IPS DF 6.9 (cell line): ENCODE measurements around the gene CSDE1.

Experiments used
- DNase-seq: peaks from one replicate; pipeline ENCODE4 v3.0.0-alpha.2; 2013; ENCODE audit warnings: low read depth, low spot score
- H3K27ac ChIP-seq: one replicate; pipeline ENCODE4 v1.5.1; 2013; ENCODE audit warnings: low read length, control low read depth
- H3K27me3 ChIP-seq: 2 replicates; pipeline ENCODE4 v1.6.1; 2013; ENCODE audit warnings: mild to moderate bottlenecking, low read length; ENCODE audit not compliant: control insufficient read depth, insufficient read depth
- H3K36me3 ChIP-seq: 2 replicates; pipeline ENCODE4 v1.6.1; 2013; ENCODE audit warnings: low read length; ENCODE audit not compliant: control insufficient read depth, insufficient read depth
- H3K4me1 ChIP-seq: 2 replicates; pipeline ENCODE4 v1.6.1; 2013; ENCODE audit warnings: low read length; ENCODE audit not compliant: control insufficient read depth, insufficient read depth
- H3K4me3 ChIP-seq: 2 replicates; pipeline ENCODE4 v1.5.1; 2013; ENCODE audit warnings: mild to moderate bottlenecking, low read length
- H3K9me3 ChIP-seq: 2 replicates; pipeline ENCODE4 v1.6.1; 2013; ENCODE audit warnings: low read length, inconsistent platforms; ENCODE audit not compliant: control insufficient read depth, insufficient read depth
- WGBS: extraction: QIAGEN DNeasy Blood & Tissue Kit; methylation state at CpG from one replicate; pipeline ENCODE4 v1.1.7; 2013; ENCODE audit warnings: mixed read lengths, missing lambda C conversion rate; ENCODE audit not compliant: insufficient read length, insufficient coverage; 5-methylcytosine and 5-hydroxymethylcytosine counted together

CSDE1 gene

DNA sequence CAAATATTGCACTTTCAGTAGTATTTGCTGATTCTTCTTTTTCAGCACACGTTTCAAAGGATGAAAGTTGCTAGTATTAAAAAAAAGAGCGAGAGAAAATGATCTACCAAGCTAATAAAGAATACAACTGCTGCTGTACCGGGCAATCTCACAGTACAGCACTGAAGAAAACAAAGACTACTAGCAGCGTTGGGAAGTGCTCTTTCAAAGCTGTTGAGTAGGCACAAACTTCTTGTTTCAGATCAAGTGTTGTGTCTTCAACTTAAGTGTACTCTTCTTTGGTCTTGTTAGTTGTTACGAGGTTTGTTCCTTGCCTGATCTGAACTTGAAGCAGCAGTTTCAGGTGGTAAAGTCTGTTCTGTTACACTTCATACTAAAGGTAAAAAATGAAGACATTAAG lies 7.9 kb downstream of the CSDE1 start:
- H3K27me3 ChIP-seq, result no peaks in the 10 kb centered on the region
- no peak overlapping the region for H3K4me3 ChIP-seq
- H3K4me1 ChIP-seq, result no peaks in the 10 kb centered on the region
- WGBS, result no CpG with 5 or more reads among the region's 5 CpGs
- no peaks in the 10 kb centered on the region; the same call in 1 of the 2 replicates for H3K36me3 ChIP-seq
- no peak for DNase-seq
- H3K27ac ChIP-seq, result no peak overlapping the region
- no peaks in the 10 kb centered on the region for H3K9me3 ChIP-seq

DNA sequence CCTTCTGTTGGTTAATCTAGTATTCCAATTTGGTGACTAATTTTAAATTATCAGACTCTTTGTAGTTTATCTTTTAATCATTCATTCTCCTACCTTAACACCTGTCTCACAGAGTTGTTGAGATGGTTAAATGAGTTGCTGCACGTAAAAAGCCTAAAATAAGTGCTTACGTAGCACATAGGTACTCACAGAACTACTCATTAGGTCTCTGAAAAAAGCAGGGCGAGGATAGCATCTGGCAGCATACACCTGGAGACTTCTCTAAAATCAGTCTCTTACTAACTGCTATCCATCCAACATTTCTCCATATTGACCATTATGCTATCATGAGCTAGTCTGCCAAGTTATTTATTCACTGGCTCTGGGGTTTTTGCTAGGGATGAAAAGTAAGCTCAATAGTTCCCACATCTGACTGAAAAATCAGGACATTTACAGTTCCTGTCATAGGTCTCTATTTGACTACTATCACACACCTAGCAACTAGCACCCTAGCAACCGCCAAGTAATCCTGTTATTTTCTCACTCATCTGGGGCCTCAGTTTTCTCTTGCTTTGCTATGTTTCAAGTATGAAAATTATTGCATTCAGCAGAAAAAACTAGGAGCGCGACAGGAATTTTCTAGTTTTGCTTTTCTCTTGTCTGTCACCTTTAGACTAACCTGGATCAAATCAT lies 11.2 kb downstream of the CSDE1 start:
- WGBS, result no CpG with 5 or more reads among the region's 6 CpGs
- no peaks in the 10 kb centered on the region for H3K27me3 ChIP-seq
- DNase-seq, result no peak
- H3K27ac ChIP-seq, result no peak overlapping the region
- no peaks in the 10 kb centered on the region for H3K9me3 ChIP-seq
- H3K4me1 ChIP-seq, result no peaks in the 10 kb centered on the region
- H3K4me3 ChIP-seq, result no peak overlapping the region
- no peaks in the 10 kb centered on the region; the same call in 1 of the 2 replicates for H3K36me3 ChIP-seq

DNA sequence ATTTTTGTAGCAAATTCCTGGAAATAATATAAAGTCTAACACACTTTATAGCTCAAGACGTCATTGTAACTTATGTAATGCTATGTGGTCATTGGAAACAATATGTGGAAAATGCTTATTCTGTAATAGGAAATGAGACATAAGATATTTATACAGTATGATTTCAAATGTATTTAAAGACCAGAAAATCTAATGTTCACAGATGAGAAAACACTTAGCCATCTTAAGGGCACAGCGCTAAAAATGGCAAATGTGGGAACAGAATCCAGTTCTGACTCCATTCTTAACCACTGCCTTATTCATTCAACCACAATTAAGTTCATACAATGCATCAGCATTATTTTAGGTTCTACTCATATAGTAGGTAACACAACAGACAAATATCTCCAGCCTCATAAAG lies 12.5 kb downstream of the CSDE1 start:
- Histone ChIP-seq H3K9me3 (no peaks in the 10 kb centered on the region), H3K4me3 (no peak overlapping the region), H3K27me3 (no peaks in the 10 kb centered on the region), H3K4me1 (no peaks in the 10 kb centered on the region), H3K36me3 (no peaks in the 10 kb centered on the region; the same call in 1 of the 2 replicates), H3K27ac (no peak overlapping the region)
- DNase-seq, result no peak
- no CpG with 5 or more reads among the region's 2 CpGs for WGBS

DNA sequence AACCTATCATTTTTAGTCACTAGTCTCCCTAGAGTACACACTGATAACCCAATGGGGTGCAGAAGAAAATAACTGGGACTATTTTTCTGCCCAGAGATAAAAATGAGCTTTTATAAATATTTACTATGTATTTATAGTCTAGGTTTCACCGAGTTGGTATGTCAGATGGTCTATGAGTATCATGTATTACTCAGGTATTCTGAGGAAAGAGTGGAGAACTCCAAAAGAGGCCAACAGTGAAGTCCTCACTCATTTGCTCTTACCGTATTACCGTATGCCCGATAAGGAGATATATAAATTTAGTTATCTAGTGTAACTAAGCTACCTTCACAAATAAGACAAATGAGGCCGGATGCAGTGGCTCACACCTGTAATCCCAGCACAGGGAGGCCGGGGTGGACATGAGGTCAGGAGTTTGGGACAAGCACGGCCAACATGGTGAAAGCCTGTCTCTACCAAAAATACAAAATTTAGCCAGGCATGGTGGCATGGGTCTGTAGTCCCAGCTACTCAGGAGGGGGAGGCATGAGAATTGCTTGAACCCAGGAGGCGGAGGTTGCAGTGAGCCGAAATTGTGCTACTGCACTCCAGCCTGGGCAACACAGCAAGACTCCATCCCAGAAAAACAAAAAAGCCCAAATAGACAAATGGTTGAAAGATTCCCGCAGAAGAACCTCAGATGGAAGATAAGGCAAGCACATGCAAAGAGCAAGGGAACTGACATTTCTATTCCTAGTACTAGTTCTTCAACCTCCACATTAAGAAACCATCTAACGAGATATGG lies 15.6 kb downstream of the CSDE1 start:
- Histone ChIP-seq H3K27me3 (no peaks in the 10 kb centered on the region), H3K9me3 (no peaks in the 10 kb centered on the region), H3K4me1 (no peaks in the 10 kb centered on the region), H3K4me3 (no peak overlapping the region), H3K36me3 (peaks cover 6% of the 10 kb centered on the region; the same call in 1 of the 2 replicates), H3K27ac (no peak overlapping the region)
- no peak for DNase-seq
- no CpG with 5 or more reads among the region's 11 CpGs for WGBS

DNA sequence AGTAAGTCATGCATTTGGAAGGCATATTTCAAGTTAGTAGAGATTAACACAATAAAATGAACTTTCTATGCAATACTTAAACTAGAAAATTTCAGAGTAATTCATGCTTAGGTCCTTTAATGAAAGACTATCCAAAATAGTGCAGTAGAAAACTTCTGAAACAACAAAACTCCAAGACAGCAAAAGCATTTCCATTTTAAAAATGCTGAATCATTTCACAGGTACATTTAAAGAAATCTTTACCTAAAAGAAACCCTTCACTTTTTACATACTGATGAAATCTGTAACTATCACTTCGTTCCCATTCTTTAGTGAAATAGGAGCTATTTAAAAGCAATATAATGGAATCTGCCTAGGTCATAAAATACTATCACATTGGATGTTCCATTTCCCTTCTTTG lies 17.5 kb downstream of the CSDE1 start:
- H3K27ac ChIP-seq, result no peak overlapping the region
- DNase-seq, result no peak
- no peak overlapping the region for H3K4me3 ChIP-seq
- no peaks in the 10 kb centered on the region for H3K27me3 ChIP-seq
- no peaks in the 10 kb centered on the region for H3K4me1 ChIP-seq
- H3K9me3 ChIP-seq, result no peaks in the 10 kb centered on the region
- WGBS, result no CpG with 5 or more reads among the region's 1 CpG
- H3K36me3 ChIP-seq, result peaks cover 11% of the 10 kb centered on the region; the same call in 1 of the 2 replicates

DNA sequence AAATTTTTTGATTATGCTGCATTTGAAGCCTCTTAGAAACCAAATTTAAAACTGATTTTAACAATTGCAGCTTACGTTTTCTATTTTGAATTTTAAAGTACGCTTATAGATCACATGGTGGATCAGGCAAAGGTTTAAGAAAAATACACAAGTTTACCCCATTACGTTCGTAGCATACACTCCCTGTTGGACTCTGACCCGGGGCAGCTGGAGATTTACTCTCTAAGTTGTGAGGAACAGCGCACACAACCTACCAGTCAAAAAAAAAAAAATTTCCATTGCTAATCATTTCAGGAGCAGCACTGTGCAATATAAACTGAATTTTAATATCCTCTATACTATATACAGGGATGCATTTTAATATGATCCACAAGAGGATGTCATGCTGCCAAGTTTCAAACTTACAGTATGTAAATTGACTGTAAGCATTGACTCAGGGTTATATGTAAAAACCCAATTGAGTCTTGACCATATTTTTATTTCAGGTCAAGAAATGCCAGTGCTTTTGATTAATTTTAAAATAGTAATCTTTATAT lies 20.4 kb downstream of the CSDE1 start:
- Histone ChIP-seq H3K27me3 (no peaks in the 10 kb centered on the region), H3K4me3 (no peak overlapping the region), H3K9me3 (no peaks in the 10 kb centered on the region), H3K27ac (no peak overlapping the region), H3K4me1 (no peaks in the 10 kb centered on the region), H3K36me3 (peaks cover 19% of the 10 kb centered on the region; the same call in 1 of the 2 replicates)
- no CpG with 5 or more reads among the region's 6 CpGs for WGBS
- DNase-seq, result no peak

DNA sequence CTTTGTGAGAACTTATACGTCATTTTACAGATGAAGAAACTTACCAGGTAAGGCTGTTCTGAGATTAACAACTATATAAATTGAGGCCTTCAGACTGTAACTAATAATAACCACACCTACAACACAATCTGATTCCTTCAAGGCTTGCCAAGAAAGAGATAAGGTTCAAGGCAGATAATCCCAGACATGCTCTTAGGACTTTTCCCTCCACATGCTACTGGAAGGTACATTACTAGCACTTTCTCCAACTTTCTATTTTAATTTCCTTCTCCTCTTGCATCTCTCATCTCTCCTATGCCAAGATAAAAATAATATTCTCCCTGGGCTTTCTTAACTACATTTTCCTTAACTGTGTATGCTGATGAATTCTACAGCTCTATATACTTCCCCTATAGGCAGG lies 22.3 kb downstream of the CSDE1 start:
- Histone ChIP-seq H3K4me1 (no peaks in the 10 kb centered on the region), H3K27ac (no peak overlapping the region), H3K4me3 (no peak overlapping the region), H3K36me3 (peaks cover 25% of the 10 kb centered on the region; the same call in 1 of the 2 replicates), H3K9me3 (no peaks in the 10 kb centered on the region), H3K27me3 (no peaks in the 10 kb centered on the region)
- DNase-seq, result no peak
- WGBS, result no CpG with 5 or more reads among the region's 1 CpG

DNA sequence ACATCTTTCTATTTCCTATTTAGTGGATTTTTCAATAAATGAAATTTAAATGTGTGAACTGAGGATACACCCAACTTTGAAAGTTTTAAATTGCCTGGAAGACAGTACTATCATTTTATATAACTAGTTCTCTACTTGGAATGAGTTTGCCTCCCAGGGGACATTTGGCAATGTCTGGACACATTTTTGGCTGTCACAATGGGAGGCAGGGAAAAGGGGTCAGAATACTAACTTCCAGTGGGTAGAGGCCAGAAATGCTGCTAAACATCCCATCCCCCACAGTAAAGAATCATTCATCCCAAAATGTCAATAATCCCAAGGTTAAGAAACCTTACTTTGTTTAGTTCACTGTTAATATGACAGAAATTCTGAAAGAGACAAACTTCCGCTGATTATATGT lies 28.0 kb downstream of the CSDE1 start:
- H3K36me3 ChIP-seq, result peaks cover 21% of the 10 kb centered on the region; the same call in 1 of the 2 replicates
- no peak for DNase-seq
- H3K4me3 ChIP-seq, result no peak overlapping the region
- H3K27ac ChIP-seq, result no peak overlapping the region
- WGBS, result no CpG with 5 or more reads among the region's 1 CpG
- no peaks in the 10 kb centered on the region for H3K27me3 ChIP-seq
- no peaks in the 10 kb centered on the region for H3K4me1 ChIP-seq
- H3K9me3 ChIP-seq, result no peaks in the 10 kb centered on the region

DNA sequence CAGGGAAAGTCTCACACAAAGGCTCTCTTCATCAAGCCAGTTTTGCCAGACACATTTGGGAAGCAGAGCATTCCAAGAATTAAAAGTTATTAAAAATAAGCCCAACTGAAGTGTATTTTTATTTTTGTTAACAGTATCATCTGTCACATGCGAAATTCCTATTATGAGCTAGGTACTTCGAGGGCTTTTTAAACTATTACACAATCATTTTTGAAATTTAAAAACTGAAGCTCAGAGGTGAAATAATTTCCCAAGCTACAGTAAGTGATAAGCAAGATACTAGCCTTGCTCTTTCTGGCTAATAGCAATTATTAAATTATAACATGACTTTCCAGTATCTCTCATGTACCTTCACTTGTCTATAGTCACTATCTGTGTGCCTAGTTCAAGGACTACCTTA lies 29.2 kb downstream of the CSDE1 start:
- H3K27ac ChIP-seq, result no peak overlapping the region
- H3K9me3 ChIP-seq, result no peaks in the 10 kb centered on the region
- H3K36me3 ChIP-seq, result peaks cover 27% of the 10 kb centered on the region; the same call in 1 of the 2 replicates
- no peaks in the 10 kb centered on the region for H3K4me1 ChIP-seq
- H3K4me3 ChIP-seq, result no peak overlapping the region
- H3K27me3 ChIP-seq, result no peaks in the 10 kb centered on the region
- no CpG with 5 or more reads among the region's 2 CpGs for WGBS
- DNase-seq, result no peak

DNA sequence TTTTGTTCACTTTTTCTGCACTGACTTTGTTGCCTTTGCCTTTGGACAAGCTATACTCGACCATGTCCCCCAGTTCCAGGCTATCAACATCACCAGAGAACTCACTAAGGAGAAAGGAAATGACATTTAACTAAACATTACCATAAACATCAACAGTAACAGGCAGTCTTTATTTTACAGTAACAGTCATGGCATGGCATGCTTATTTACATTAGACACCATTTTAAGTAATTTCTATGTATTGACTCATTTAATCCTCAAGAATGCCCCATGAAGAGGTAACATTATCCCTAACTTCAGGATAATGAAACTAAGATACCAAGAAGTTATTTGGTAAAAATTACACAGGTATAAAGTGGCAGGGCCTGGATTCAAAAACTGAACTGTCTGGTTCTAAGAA lies 32.6 kb downstream of the CSDE1 start:
- H3K4me3 ChIP-seq, result no peak overlapping the region
- H3K27me3 ChIP-seq, result no peaks in the 10 kb centered on the region
- no peaks in the 10 kb centered on the region for H3K9me3 ChIP-seq
- H3K36me3 ChIP-seq, result peaks cover 24% of the 10 kb centered on the region; the same call in 1 of the 2 replicates
- H3K27ac ChIP-seq, result no peak overlapping the region
- no peaks in the 10 kb centered on the region for H3K4me1 ChIP-seq
- no peak for DNase-seq
- no CpG with 5 or more reads among the region's 1 CpG for WGBS
